ENCODE measurements around the gene EP400. TPM values are rescaled to one million over a fixed set of nuclear protein-coding genes. Genes with fewer than 3 reads are reported as not detected.

The EP400 gene
- total RNA-seq, 3 donors from 2014 or later, result 34.9 to 47.8 (median 40.7) TPM

DNA sequence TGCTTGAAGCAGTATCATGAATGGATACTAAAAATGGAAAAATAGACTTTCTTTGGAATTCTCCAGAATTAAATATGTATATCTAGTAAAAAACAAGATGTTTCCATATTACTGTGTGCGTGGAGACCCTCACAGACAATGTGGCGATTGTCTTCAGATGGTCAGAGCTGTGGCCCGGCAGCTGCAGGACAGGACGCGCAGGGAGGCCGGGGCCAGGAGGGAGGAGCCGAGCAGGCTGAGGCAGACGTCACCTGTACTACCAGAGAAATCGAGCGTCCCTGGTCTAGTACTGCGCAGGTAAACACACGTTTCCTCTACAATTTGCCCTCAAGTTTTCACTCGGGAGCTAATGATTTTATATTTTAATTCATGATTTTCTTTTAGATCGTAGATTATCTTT lies 171.5 kb downstream of the EP400 start:
- TF ChIP-seq CTCF (IDR thresholded peaks at IDR 0.05), result no peak
- DNase-seq (no peak), ATAC-seq (no peak)
- Histone ChIP-seq H3K9me3 (no peaks in the 10 kb centered on the region), H3K36me3 (ENCODE audit: low read depth) (no peaks in the 10 kb centered on the region), H3K4me1 (ENCODE audit: low read depth) (no peaks in the 10 kb centered on the region), H3K4me3 (no peak overlapping the region)
- intact Hi-C loops (cut with DNase I, micrococcal nuclease), result no loop called here

- no peak for ATAC-seq
- Histone ChIP-seq H3K4me1 (ENCODE audit: low read depth) (no peaks in the 10 kb centered on the region), H3K36me3 (ENCODE audit: low read depth) (no peaks in the 10 kb centered on the region), H3K9me3 (no peaks in the 10 kb centered on the region), H3K4me3 (no peak overlapping the region)
- DNase-seq, result peak in 1 of 3 donors; percentile 2
- TF ChIP-seq CTCF (IDR thresholded peaks at IDR 0.05), result no peak
- intact Hi-C loops (cut with DNase I, micrococcal nuclease), result no loop called here
Observed at GRCh38 chr12:132123970-132124765, 174.4 kb downstream of the EP400 start.

GRCh38 chr12:132124766-132125425 lies 175.2 kb downstream of the EP400 start:
- no peaks in the 10 kb centered on the region for H3K36me3 ChIP-seq (ENCODE audit: low read depth)
- DNase-seq, result no peak
- no peaks in the 10 kb centered on the region for H3K4me1 ChIP-seq (ENCODE audit: low read depth)
- intact Hi-C loops (cut with DNase I, micrococcal nuclease), result no loop called here
- TF ChIP-seq CTCF (IDR thresholded peaks at IDR 0.05), result no peak
- H3K9me3 ChIP-seq, result no peaks in the 10 kb centered on the region
- ATAC-seq, result no peak
- no peak overlapping the region for H3K4me3 ChIP-seq

GRCh38 chr12:132125736-132126135 lies 176.0 kb downstream of the EP400 start:
- ATAC-seq (no peak), DNase-seq (no peak)
- Histone ChIP-seq H3K36me3 (ENCODE audit: low read depth) (no peaks in the 10 kb centered on the region), H3K4me1 (ENCODE audit: low read depth) (no peaks in the 10 kb centered on the region), H3K4me3 (no peak overlapping the region), H3K9me3 (no peaks in the 10 kb centered on the region)
- intact Hi-C loops (cut with DNase I, micrococcal nuclease), result no loop called here
- TF ChIP-seq CTCF (IDR thresholded peaks at IDR 0.05), result no peak

DNA sequence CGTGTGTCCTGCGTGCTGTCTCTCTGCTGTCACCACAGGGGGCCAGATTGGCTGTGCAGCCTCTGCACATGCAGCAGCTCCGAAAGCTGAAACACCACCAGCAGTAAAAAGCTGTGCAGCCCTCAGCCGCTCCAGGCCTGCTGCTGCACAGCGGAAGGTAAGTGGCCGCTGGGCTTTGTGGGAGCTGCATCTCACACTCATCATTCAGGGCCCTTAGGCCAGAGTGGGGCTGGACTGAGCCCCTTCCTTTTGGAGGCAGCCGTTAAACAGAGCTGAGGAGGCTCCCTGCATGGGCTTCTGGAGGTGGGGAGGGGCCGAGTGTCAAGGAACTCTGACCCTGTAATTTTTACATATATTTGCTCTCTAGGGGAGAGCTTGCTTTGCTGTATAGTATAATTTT lies 177.3 kb downstream of the EP400 start:
- TF ChIP-seq CTCF (IDR thresholded peaks at IDR 0.05), result no peak
- no peaks in the 10 kb centered on the region for H3K9me3 ChIP-seq
- ATAC-seq, result no peak
- H3K4me3 ChIP-seq, result no peak overlapping the region
- intact Hi-C loops (cut with DNase I, micrococcal nuclease), result no loop called here
- no peaks in the 10 kb centered on the region for H3K36me3 ChIP-seq (ENCODE audit: low read depth)
- no peaks in the 10 kb centered on the region for H3K4me1 ChIP-seq (ENCODE audit: low read depth)
- peak in 1 of 3 donors; percentile 10 for DNase-seq
